Measurements from ENCODE around the gene FHIT.

Gene FHIT

GRCh38 chr3:60351481-60351880, 899.8 kb downstream of the FHIT start:
- H3K4me3 ChIP-seq (ENCODE audit: low read depth in 1 of 2, low read length in 2 of 2) = no peak overlapping the region

GRCh38 chr3:60344340-60344739, 906.9 kb downstream of the FHIT start:
- no peak overlapping the region for H3K4me3 ChIP-seq (ENCODE audit: low read depth in 1 of 2, low read length in 2 of 2)
- no peaks in the 10 kb centered on the region for H3K27me3 ChIP-seq (ENCODE audit: low read depth, low read length)
- H3K27ac ChIP-seq (ENCODE audit: low read length) = no peak overlapping the region
- no peaks in the 10 kb centered on the region for H3K9me3 ChIP-seq (ENCODE audit: control insufficient read depth in 1 of 2, low read length in 2 of 2)
- no peaks in the 10 kb centered on the region for H3K4me1 ChIP-seq (ENCODE audit: control insufficient read depth in 1 of 2, insufficient read depth in 2 of 2, low read length in 2 of 2)
- no peaks in the 10 kb centered on the region for H3K36me3 ChIP-seq (ENCODE audit: control insufficient read depth in 1 of 2, insufficient read depth in 2 of 2, low read length in 2 of 2)

More at GRCh38 chr3:60351481-60351880, 899.8 kb downstream of the FHIT start:
- H3K36me3 ChIP-seq (ENCODE audit: control insufficient read depth in 1 of 2, insufficient read depth in 2 of 2, low read length in 2 of 2) = no peaks in the 10 kb centered on the region
- no peaks in the 10 kb centered on the region for H3K4me1 ChIP-seq (ENCODE audit: control insufficient read depth in 1 of 2, insufficient read depth in 2 of 2, low read length in 2 of 2)
- H3K27ac ChIP-seq (ENCODE audit: low read length) = no peak overlapping the region
- no peaks in the 10 kb centered on the region for H3K27me3 ChIP-seq (ENCODE audit: low read depth, low read length)
- H3K9me3 ChIP-seq (ENCODE audit: control insufficient read depth in 1 of 2, low read length in 2 of 2) = no peaks in the 10 kb centered on the region

GRCh38 chr3:60343831-60344230, 907.4 kb downstream of the FHIT start:
- no peaks in the 10 kb centered on the region for H3K4me1 ChIP-seq (ENCODE audit: control insufficient read depth in 1 of 2, insufficient read depth in 2 of 2, low read length in 2 of 2)
- H3K9me3 ChIP-seq (ENCODE audit: control insufficient read depth in 1 of 2, low read length in 2 of 2) = no peaks in the 10 kb centered on the region
- H3K36me3 ChIP-seq (ENCODE audit: control insufficient read depth in 1 of 2, insufficient read depth in 2 of 2, low read length in 2 of 2) = no peaks in the 10 kb centered on the region
- H3K4me3 ChIP-seq (ENCODE audit: low read depth in 1 of 2, low read length in 2 of 2) = no peak overlapping the region
- H3K27ac ChIP-seq (ENCODE audit: low read length) = no peak overlapping the region
- H3K27me3 ChIP-seq (ENCODE audit: low read depth, low read length) = no peaks in the 10 kb centered on the region

- Histone ChIP-seq H3K4me3 (ENCODE audit: low read depth in 1 of 2, low read length in 2 of 2) (no peak overlapping the region), H3K9me3 (ENCODE audit: control insufficient read depth in 1 of 2, low read length in 2 of 2) (no peaks in the 10 kb centered on the region)
These were observed 911.9 kb downstream of the FHIT start for GRCh38 chr3:60339304-60339703.

GRCh38 chr3:60337421-60337820, 913.8 kb downstream of the FHIT start:
- H3K9me3 ChIP-seq (ENCODE audit: control insufficient read depth in 1 of 2, low read length in 2 of 2) = no peaks in the 10 kb centered on the region
- H3K4me1 ChIP-seq (ENCODE audit: control insufficient read depth in 1 of 2, insufficient read depth in 2 of 2, low read length in 2 of 2) = no peaks in the 10 kb centered on the region
- no peak overlapping the region for H3K27ac ChIP-seq (ENCODE audit: low read length)
- H3K27me3 ChIP-seq (ENCODE audit: low read depth, low read length) = no peaks in the 10 kb centered on the region
- H3K36me3 ChIP-seq (ENCODE audit: control insufficient read depth in 1 of 2, insufficient read depth in 2 of 2, low read length in 2 of 2) = no peaks in the 10 kb centered on the region
- H3K4me3 ChIP-seq (ENCODE audit: low read depth in 1 of 2, low read length in 2 of 2) = no peak overlapping the region

More at GRCh38 chr3:60339304-60339703, 911.9 kb downstream of the FHIT start:
- Histone ChIP-seq H3K27ac (ENCODE audit: low read length) (no peak overlapping the region), H3K36me3 (ENCODE audit: control insufficient read depth in 1 of 2, insufficient read depth in 2 of 2, low read length in 2 of 2) (no peaks in the 10 kb centered on the region), H3K27me3 (ENCODE audit: low read depth, low read length) (no peaks in the 10 kb centered on the region), H3K4me1 (ENCODE audit: control insufficient read depth in 1 of 2, insufficient read depth in 2 of 2, low read length in 2 of 2) (no peaks in the 10 kb centered on the region)

- no peak overlapping the region for H3K4me3 ChIP-seq (ENCODE audit: low read depth in 1 of 2, low read length in 2 of 2)
- no peaks in the 10 kb centered on the region for H3K36me3 ChIP-seq (ENCODE audit: control insufficient read depth in 1 of 2, insufficient read depth in 2 of 2, low read length in 2 of 2)
- H3K9me3 ChIP-seq (ENCODE audit: control insufficient read depth in 1 of 2, low read length in 2 of 2) = no peaks in the 10 kb centered on the region
- H3K4me1 ChIP-seq (ENCODE audit: control insufficient read depth in 1 of 2, insufficient read depth in 2 of 2, low read length in 2 of 2) = no peaks in the 10 kb centered on the region
- H3K27ac ChIP-seq (ENCODE audit: low read length) = no peak overlapping the region
- H3K27me3 ChIP-seq (ENCODE audit: low read depth, low read length) = no peaks in the 10 kb centered on the region
These were observed 915.2 kb downstream of the FHIT start for GRCh38 chr3:60336061-60336460.

- Histone ChIP-seq H3K9me3 (ENCODE audit: control insufficient read depth in 1 of 2, low read length in 2 of 2) (no peaks in the 10 kb centered on the region), H3K36me3 (ENCODE audit: control insufficient read depth in 1 of 2, insufficient read depth in 2 of 2, low read length in 2 of 2) (no peaks in the 10 kb centered on the region), H3K27me3 (ENCODE audit: low read depth, low read length) (no peaks in the 10 kb centered on the region), H3K4me1 (ENCODE audit: control insufficient read depth in 1 of 2, insufficient read depth in 2 of 2, low read length in 2 of 2) (no peaks in the 10 kb centered on the region), H3K4me3 (ENCODE audit: low read depth in 1 of 2, low read length in 2 of 2) (no peak overlapping the region), H3K27ac (ENCODE audit: low read length) (no peak overlapping the region)
These were observed 917.5 kb downstream of the FHIT start for GRCh38 chr3:60333710-60334109.

GRCh38 chr3:60330107-60330506, 921.1 kb downstream of the FHIT start:
- H3K4me3 ChIP-seq (ENCODE audit: low read depth in 1 of 2, low read length in 2 of 2) = no peak overlapping the region
- no peaks in the 10 kb centered on the region for H3K9me3 ChIP-seq (ENCODE audit: control insufficient read depth in 1 of 2, low read length in 2 of 2)
- H3K36me3 ChIP-seq (ENCODE audit: control insufficient read depth in 1 of 2, insufficient read depth in 2 of 2, low read length in 2 of 2) = no peaks in the 10 kb centered on the region
- no peaks in the 10 kb centered on the region for H3K4me1 ChIP-seq (ENCODE audit: control insufficient read depth in 1 of 2, insufficient read depth in 2 of 2, low read length in 2 of 2)
- no peaks in the 10 kb centered on the region for H3K27me3 ChIP-seq (ENCODE audit: low read depth, low read length)
- H3K27ac ChIP-seq (ENCODE audit: low read length) = no peak overlapping the region

- H3K9me3 ChIP-seq (ENCODE audit: control insufficient read depth in 1 of 2, low read length in 2 of 2) = no peaks in the 10 kb centered on the region
- H3K27ac ChIP-seq (ENCODE audit: low read length) = no peak overlapping the region
- H3K4me3 ChIP-seq (ENCODE audit: low read depth in 1 of 2, low read length in 2 of 2) = no peak overlapping the region
- no peaks in the 10 kb centered on the region for H3K4me1 ChIP-seq (ENCODE audit: control insufficient read depth in 1 of 2, insufficient read depth in 2 of 2, low read length in 2 of 2)
- H3K27me3 ChIP-seq (ENCODE audit: low read depth, low read length) = no peaks in the 10 kb centered on the region
- H3K36me3 ChIP-seq (ENCODE audit: control insufficient read depth in 1 of 2, insufficient read depth in 2 of 2, low read length in 2 of 2) = no peaks in the 10 kb centered on the region
These were observed 925.6 kb downstream of the FHIT start for GRCh38 chr3:60325610-60326170.

GRCh38 chr3:60323651-60324050, 927.6 kb downstream of the FHIT start:
- Histone ChIP-seq H3K9me3 (ENCODE audit: control insufficient read depth in 1 of 2, low read length in 2 of 2) (no peaks in the 10 kb centered on the region), H3K27ac (ENCODE audit: low read length) (no peak overlapping the region), H3K27me3 (ENCODE audit: low read depth, low read length) (no peaks in the 10 kb centered on the region), H3K4me1 (ENCODE audit: control insufficient read depth in 1 of 2, insufficient read depth in 2 of 2, low read length in 2 of 2) (no peaks in the 10 kb centered on the region), H3K36me3 (ENCODE audit: control insufficient read depth in 1 of 2, insufficient read depth in 2 of 2, low read length in 2 of 2) (no peaks in the 10 kb centered on the region), H3K4me3 (ENCODE audit: low read depth in 1 of 2, low read length in 2 of 2) (no peak overlapping the region)

- no peaks in the 10 kb centered on the region for H3K36me3 ChIP-seq (ENCODE audit: control insufficient read depth in 1 of 2, insufficient read depth in 2 of 2, low read length in 2 of 2)
- H3K27ac ChIP-seq (ENCODE audit: low read length) = no peak overlapping the region
- no peaks in the 10 kb centered on the region for H3K9me3 ChIP-seq (ENCODE audit: control insufficient read depth in 1 of 2, low read length in 2 of 2)
- H3K4me1 ChIP-seq (ENCODE audit: control insufficient read depth in 1 of 2, insufficient read depth in 2 of 2, low read length in 2 of 2) = no peaks in the 10 kb centered on the region
- no peaks in the 10 kb centered on the region for H3K27me3 ChIP-seq (ENCODE audit: low read depth, low read length)
- no peak overlapping the region for H3K4me3 ChIP-seq (ENCODE audit: low read depth in 1 of 2, low read length in 2 of 2)
These were observed 928.1 kb downstream of the FHIT start for GRCh38 chr3:60323180-60323579.

- Histone ChIP-seq H3K9me3 (ENCODE audit: control insufficient read depth in 1 of 2, low read length in 2 of 2) (no peaks in the 10 kb centered on the region), H3K36me3 (ENCODE audit: control insufficient read depth in 1 of 2, insufficient read depth in 2 of 2, low read length in 2 of 2) (no peaks in the 10 kb centered on the region), H3K27me3 (ENCODE audit: low read depth, low read length) (no peaks in the 10 kb centered on the region), H3K4me1 (ENCODE audit: control insufficient read depth in 1 of 2, insufficient read depth in 2 of 2, low read length in 2 of 2) (no peaks in the 10 kb centered on the region), H3K4me3 (ENCODE audit: low read depth in 1 of 2, low read length in 2 of 2) (no peak overlapping the region), H3K27ac (ENCODE audit: low read length) (no peak overlapping the region)
These were observed 928.9 kb downstream of the FHIT start for GRCh38 chr3:60322298-60322856.
